NCI-H1105 treated with DMSO at 0.1 percent for 48 hours (cell line): Measurements from ENCODE around the gene LEF1.

ENCODE experiments used
- DNase-seq: peaks from one replicate; lab custom pipeline; 2025; lab: John Stamatoyannopoulos, UW

The LEF1 gene

DNA sequence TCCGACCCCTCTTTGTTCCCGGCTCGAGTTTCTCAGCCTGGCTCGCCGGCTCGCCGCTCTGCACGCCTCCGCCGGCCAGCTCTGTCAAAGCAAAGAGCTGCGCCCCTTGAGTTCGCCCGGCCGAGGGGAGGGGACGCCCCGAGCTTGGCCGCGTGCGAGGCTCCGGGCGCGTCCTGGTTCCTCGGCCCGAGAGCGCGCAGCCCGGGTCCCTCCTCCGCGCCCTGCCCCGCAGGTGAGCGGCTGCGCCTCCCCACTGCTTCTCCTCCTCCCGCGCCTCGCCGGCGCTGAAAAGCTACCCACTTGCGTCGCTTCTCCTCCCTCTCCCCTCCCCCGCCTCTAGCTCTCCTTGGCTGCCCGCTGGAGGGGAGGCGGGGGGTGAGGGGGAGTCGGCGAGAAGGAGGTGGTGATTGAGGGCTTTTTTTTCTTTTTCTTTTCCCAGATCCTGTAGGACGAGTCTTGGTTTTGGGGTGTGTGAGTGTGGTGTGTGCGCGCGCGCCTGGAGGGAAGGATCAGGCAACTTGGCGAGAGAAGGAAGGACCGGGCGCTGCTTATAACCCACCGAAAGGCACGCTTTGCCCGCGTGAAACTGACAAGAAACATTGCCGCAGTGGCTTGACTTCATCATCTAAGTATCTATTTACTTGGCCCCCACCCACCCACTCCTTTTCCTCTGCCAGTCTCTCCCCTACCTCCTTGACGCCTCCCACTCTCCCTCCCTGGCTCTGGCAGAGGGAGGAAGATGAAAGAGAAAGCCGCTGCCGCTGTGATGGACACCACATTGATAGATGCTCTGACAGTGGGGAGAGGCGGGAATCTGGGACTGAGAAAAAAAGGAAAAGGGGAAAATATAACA, at the start of gene LEF1:
Gene LEF1 (minus strand): TSS at position 262 of the 853 bp plus-strand sequence. CDS start 1,165 bp downstream, outside the sequence.
- DNase-seq, result peak; percentile 66

DNA sequence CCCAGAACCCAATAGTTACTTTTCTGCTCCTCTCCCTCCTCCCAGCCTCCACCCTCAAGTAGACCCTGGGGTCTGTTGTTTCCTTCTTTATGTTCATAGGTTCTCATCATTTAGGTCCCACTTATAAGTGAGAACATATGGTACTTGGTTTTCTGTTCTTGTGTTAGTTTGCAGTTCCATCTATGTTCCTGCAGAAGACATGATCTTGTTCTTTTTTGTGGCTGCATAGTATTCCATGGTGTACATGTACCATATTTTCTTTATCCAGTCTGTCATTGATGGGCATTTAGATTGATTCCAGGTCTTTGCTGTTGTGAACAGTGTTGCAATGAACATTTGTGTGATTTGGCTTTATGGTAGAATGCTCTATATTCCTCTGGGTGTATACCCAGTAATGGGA, 47.8 kb upstream of the LEF1 start:
- DNase-seq, result no peak

DNA sequence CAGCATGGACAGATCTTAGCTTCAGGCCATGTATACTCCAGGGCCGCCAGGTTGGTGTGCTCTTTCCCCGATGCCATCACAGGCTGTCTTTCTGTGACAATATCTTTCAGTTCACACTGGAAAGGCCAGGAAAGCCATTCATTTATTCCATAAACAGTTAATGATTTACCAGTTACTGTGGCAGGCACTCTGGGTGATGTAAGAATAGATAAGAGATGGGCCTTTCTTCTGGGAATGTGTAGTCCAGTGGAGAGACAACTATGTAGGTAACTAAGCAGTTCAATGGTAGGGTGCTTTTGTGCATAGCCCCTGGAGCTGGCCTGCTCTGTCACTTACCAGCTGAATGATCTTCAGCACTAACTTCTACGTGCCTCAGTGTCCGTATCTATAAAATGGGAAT, 46.3 kb upstream of the LEF1 start:
- no peak for DNase-seq

DNA sequence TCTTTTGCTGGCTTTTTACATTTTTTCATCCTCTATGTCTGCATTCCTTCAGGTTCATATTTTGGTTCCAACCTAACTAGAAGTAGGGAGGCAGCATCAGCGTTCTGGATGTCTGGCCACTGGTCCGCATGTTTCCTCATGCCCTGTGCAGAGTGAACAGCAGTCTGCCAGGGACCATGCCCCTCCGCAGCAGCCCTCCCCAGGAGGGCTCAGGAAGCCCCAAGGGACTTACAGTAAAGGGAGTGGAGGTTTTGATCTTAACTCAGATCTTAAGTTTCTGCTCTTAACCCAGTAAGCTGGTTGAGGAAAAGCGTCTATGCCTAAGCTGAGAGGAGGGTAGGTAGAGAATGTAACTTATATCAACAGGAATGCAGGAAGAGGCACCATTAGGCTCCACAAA, 45.0 kb upstream of the LEF1 start:
- DNase-seq, result no peak

DNA sequence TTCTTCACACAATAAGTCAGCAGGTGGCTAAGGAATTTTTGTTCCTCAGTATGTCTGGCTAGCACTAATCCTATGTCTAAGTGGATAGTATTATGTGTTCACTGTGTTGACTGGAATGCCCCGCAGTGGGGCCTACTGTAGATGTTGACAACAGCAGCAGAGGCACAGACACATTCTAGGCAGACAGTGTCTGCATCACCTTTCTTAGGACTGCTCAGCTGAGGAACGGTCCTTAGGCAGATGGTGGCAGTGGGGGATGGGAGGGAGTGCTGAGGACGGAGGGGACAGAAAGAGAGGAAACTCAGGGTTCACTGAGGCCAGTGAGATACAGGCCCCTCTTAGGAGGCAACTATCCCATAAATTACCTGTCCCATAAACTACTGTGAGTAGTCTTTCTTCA, 44.6 kb upstream of the LEF1 start:
- no peak for DNase-seq

DNA sequence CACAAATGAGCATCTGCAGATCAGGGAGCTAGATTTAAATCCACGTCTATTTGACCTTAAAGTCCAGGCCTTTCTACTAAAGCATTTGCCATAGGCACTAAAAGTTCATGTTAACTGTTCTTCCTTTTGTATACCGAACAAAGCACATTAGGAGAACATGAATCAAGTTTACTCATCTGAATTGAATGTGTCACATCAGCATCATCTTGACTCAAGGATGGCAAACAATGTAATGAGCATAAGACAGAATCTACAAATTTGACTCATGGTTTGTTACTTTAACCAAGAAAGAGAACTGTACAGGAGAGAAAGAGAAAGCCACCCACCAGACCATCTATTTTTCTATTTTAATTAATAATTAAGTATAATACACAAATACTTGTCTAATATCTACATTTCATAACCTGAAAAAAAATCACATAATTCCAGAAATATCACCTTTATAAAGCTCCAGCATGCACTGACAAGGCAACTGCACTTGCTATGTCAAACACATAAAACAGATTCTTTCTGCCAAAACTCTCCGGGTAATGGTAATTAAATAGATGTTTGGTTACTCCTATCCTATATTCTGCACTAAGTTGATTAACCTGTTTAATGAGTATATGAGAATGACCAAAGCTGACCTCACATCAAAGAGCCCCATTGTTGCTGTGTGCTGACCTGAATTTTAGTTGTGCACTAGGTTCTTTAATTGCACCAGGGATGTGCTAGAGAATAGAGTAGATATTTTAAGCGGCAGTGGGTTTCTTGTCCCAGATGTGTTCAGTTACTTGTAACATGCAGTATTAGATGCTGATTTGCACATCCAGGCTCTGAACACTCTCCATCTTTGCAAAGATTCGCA, 42.5 kb upstream of the LEF1 start:
- no peak for DNase-seq

DNA sequence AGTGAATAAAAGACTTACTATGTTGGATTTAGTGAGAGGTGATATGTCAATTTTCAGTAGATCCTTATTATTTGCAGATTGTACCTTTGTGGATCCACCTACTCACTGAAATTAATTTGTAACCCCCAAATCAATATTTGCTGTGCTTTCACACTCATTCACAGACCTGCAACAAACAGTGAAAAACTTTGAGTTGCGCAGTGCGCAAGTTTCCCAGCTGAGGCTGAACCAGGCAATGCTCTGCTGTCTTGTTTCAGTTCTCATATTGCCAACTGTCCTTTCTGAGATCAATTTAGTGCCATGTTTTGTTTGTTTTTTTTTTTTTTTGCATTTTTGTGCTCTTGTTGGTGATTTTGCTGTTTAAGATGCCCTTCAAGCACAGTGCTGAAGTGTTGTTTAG, 40.8 kb upstream of the LEF1 start:
- no peak for DNase-seq

DNA sequence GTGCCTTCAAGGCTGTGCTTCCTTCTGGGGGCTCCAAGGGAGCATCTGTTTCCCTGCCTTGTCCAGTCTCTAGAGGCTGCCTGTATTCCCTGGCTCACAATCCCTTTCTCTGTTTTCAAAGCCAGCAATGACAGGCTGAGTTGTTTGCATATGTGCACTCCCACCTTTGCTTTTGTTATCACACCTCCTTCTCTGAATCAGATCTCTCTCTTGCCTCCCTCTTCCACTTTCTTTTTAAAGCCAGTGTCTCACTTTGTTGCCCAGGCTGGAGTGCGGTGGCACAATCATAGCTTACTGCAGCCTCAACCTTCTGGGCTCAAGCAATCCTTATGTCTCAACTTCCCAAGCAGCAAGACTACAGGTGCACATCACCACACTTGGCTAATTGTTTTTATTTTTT, 37.1 kb upstream of the LEF1 start:
- DNase-seq, result no peak

DNA sequence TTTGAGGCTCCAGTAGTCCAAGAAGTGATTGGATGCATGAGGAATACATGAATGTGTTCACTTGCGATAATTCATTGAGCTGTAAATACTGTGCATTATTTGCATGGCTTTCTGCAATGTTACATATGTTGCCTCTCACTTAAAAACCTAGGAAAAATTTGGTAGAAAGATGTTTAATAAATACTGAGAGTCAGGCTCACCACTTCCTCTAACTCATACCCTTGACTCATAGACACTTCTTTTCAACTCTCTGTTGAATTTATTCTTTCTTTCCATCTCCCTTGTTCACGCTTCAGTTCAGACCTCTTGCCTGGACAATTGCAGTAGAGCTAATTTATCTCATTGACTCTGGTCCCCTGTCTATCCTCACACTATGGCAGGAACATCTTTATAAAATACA, 35.8 kb upstream of the LEF1 start:
- no peak for DNase-seq

DNA sequence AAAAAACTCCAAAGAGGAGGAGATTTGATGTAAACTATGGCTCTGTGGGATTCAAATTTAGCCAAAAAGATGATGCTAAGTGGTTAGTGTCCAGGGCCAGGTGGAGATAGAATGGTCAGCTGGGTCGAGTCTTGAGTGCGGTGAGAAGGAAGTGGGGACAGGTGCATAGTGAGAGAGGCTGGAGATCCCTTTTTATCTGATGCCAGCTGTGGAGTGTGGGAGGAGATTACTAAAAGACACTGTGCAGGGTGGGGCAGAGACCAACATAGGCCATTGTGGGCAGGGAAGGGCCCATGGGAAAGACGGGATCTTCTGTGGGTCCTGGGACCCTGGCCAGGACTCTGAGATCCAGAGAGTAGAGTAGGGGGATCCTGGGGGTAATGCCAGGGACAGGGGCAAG, 34.6 kb upstream of the LEF1 start:
- DNase-seq, result no peak

DNA sequence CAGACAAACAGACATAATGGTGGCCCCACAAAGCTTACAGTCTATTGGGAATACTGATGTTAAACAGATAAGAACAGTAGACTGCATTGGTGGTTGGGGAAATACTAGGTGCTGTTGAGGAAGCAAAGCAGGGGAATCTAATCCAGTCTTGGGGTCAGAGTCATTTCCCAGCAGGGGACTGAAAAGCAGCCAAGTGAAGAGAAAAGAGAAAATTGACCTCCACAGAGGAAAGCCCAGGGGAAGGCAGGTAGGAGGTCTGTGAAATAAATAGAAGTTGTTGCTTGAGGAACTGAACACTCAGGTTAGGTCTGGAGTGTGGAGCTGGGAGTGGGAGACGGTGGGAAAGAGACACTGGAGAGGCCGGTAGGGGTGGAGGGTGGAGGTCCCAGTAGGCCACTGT, 33.0 kb upstream of the LEF1 start:
- DNase-seq, result no peak

DNA sequence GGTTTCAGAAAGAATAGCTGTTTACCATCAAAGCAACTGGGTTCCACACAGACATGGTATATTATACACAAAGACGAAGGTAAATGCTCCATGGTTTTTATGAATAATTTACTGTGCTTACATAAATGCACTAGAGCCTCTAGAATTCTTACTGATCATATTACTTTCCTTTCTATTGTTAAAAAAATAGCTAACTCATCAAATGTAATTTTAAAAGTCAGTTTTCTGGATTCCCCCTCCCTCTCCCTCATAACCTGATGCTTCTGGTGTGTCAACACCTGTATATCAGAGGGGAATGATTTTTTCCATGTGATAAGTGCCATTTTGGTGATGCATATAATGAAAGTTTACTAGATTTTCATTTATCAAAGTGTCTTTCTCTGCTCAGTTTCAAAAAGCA, 31.1 kb upstream of the LEF1 start:
- DNase-seq, result no peak

DNA sequence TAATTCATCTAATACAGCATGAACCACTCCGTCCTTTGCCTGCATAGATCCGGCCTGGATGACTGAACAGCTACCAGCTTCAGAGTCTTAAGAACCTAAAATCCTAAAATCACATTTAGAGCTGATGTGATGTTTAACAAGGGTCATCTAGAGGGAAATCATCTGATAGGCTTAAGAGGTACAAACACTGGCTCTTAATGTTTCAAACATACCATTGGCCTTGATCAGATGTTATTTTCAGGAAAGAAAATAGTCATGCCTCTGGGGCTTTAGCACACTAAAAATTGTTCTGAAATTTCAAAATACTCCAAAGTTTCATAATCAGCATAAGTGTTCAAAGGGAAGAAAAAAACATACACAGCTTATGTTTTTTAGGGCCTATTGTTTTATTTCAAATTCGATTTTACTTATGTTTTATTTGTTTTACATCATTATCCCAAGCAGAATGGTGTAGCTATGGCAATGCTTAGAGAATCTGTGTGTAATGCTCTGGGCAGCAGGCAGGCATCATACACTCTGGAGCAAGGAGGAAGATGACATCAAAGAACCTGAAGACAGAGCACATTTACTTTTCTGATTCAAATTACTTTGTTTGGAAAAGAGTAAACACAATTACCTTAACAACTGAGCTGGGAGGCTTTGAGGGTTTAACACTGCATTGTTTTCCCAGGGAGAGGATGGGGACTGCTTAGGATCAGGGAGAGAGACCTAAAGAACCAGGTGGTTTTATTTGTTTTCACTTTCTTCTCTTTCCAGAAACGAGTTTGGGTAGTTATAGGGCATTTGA, 25.3 kb upstream of the LEF1 start:
- DNase-seq, result peak; percentile 49

DNA sequence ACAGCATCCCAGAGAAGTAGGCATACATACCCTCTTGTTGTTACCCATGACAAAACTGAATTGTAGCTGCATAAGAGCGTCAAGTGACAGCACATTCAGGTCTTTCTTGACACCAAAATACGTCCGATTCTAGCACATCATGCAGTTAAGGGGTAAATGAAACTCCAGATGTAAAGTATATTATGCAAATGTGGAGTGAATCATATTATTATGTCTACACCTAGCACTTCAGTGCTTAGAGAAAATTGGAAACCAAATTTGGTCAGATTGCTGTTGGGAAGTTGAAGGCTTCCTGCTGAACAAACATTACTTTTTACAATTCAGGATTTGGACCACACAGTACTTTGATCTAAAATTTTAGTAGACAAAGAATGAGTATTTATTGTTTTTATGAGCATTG, 24.2 kb upstream of the LEF1 start:
- DNase-seq, result no peak

DNA sequence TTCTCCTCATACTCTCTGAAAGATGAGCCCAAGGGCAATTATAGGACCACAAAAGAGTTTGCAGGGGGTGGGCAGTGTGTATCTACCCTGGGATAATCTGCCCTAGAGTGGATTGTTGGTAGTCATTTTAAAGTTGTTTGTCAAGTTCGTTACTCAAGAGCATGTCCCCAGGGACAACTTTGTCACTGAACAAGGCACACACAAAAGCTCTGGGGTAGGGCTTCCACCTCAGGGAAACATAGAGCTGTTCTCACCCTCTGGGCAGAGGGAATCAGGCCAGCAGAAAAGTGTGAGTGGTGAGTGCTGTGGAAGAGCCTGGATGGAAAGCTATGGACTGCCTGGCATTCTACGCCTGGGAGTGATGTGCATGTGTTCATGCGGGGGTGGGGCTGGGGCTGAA, 23.3 kb upstream of the LEF1 start:
- no peak for DNase-seq

DNA sequence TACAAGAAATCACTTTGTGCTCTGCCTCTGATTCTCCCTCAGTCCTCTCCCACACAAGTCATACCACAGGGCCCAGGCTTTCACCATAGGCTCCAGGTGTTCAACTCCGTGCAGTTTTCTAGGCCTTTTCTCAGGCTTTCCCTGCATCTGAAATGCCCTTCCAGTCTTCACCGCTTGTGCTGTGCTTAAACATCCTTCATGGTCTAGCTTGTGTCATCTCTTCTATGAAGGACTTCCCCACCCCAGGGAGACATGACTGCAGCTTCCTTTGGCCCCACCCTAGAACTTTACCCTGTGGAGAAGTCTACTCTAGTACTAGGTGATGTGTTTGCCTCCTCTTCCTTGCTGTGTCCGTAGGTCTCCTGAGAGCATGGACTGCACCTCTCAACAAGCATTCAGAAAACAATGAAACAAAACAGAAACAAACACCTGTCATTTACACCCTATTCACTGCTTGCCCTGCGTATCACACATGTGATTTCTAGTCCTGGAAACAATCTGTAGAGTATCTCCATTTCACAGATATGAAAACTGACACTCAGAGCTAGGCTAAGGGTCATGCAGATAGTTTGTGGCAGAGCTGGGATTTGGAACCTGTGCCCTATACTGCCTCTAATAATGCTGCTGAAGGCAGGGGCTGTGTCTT, 22.7 kb upstream of the LEF1 start:
- DNase-seq, result no peak

DNA sequence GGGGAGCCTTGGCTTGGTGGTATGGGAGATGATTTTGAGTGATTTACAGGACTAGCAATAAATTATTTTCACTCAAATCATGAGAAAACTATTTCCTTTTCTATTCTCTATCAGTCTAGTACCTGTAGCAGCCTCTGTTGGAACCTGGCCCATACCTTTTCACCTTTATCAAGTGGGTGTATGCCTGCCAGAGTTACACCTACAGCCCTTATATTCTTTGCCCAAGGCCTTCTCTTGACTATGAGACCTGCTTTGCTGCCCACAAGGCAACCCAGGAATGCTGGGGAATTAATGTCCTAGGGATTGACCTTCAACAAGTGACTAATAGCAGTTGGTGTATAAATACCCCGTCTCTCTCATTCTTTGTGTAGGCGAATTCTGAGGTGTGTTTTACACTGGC, 20.0 kb upstream of the LEF1 start:
- DNase-seq, result no peak

DNA sequence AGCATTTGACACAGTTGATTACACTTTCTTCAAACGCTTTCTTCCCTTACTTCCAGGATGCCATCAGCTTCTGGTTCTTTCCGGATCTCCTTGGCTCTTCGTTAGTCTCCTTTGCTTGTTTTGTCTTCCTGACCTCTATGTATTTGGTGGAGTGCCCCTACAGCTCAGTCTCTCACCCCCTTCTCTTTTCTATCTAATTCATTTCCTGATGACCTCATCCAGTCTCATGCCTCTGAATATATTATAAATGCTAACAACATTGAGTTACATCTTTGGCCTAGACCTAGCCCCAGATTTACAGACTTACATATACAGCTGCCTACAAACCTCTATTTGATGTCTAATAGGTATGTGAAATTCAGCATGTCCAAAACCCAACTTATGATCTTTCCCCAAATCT, 16.5 kb upstream of the LEF1 start:
- no peak for DNase-seq

DNA sequence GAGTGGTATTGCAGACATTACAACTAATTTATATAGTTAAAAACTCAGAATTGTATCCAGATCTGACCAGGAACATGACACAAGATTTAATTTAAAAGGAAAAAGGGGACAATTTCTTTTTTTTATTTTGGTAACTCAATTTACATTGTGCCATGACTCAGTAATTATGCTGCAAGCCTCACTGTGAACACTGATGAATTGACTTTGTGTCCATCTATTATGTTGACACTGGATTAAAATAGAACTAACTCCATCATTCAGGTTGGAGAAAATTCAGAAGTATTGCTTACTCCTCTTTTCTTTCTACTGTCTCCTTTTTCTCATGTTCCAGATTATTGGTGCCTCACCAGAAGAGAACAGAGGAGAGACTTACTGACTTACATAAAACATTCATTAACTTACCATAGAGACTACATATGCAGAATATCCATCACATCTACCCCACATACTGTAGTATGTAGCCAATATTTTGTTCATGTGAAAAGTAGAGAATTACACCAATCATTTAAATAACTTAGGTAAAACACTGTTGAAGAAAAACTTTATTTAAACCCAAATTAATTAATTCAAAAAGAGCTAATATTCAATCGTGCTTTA, 15.8 kb upstream of the LEF1 start:
- no peak for DNase-seq

DNA sequence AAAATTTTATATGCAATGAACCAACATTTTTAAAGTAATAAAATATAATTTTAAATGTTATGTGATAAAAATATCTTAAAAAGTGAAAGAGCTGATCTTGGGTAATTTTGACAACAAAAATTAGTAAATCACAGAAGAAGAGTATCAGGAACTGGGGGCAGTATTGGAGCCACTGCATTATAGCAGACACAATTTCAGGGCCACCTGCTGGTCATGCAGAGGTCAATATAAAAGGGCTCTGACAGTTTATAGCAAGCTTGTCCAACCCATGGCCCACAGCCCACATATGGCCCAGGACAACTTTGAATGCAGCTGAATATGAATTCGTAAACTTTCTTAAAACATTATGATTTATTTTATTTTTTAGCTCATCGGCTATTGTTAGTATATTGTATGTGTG, 13.0 kb upstream of the LEF1 start:
- no peak for DNase-seq

DNA sequence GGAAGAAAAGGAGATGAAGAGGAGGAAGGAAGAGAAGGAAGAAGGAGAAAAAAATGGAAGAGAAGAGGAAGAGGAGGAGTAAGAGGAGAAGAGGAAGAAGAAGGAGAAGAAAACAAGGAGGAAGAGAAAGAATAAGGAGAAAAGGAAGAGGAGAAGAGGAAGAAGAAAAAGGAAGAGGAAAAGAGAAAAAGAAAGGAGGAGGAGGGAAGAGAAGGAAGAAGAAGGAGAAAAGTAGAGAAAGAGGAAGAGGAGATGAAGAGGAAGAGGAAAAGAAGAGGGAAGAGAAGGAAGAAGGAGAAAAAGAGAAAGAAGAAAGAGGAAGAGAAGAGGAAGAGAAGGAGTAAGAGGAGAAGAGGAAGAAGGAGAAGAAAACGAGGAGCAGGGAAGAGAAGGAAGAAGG, 11.8 kb upstream of the LEF1 start:
- DNase-seq, result no peak

DNA sequence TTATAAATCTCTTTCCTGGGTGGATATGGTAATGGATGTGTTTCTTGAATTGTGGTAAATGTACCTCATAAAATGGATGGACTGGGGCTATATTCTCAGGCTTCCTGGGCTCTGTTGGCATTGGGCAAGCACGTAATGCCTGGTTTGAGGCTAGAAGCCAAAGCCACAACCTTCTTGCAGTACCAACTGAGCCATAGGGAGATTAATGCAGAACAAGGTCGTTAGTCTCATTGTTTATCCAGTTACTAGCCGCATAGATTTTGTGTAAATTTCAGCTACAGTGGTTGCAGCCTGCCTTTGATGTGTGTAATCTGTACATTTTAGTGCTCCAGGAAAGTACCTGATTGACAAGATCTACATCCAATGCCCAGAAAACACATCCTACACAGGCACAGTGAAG, 7.2 kb upstream of the LEF1 start:
- DNase-seq, result no peak
